Endothelial cell of umbilical vein (primary cell): ENCODE data around the gene TEP1.

ENCODE experiments used
- EZH2 ChIP-seq: IDR thresholded peaks from 2 replicates; pipeline ENCODE4 v1.6.1; 2012; ENCODE audit warnings: borderline replicate concordance, low read depth, mild to moderate bottlenecking, moderate library complexity, low read length, inconsistent platforms; ENCODE audit not compliant: severe bottlenecking
- TF ChIP-seq, protein P1 (sequence below), 2 donors: IDR thresholded peaks; 1 replicate in 1 of 2; 2 replicates in 1 of 2; pipeline ENCODE4 v1.5.1; 2011; ENCODE audit warnings: low read length in 2 of 2, mild to moderate bottlenecking in 2 of 2, moderate library complexity in 2 of 2, control low read depth in 1 of 2, inconsistent platforms in 1 of 2, low read depth in 1 of 2; ENCODE audit not compliant: insufficient read depth in 1 of 2; ENCODE audit errors: extremely low read depth in 1 of 2
- TF ChIP-seq, protein P2 (sequence below): IDR thresholded peaks from 2 replicates; pipeline ENCODE4 v1.6.1; 2011; ENCODE audit not compliant: insufficient read depth, insufficient read length

- TF ChIP-seq, protein P1, sequence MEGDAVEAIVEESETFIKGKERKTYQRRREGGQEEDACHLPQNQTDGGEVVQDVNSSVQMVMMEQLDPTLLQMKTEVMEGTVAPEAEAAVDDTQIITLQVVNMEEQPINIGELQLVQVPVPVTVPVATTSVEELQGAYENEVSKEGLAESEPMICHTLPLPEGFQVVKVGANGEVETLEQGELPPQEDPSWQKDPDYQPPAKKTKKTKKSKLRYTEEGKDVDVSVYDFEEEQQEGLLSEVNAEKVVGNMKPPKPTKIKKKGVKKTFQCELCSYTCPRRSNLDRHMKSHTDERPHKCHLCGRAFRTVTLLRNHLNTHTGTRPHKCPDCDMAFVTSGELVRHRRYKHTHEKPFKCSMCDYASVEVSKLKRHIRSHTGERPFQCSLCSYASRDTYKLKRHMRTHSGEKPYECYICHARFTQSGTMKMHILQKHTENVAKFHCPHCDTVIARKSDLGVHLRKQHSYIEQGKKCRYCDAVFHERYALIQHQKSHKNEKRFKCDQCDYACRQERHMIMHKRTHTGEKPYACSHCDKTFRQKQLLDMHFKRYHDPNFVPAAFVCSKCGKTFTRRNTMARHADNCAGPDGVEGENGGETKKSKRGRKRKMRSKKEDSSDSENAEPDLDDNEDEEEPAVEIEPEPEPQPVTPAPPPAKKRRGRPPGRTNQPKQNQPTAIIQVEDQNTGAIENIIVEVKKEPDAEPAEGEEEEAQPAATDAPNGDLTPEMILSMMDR (IDR thresholded peaks at IDR 0.05; ENCODE audit: extremely low read depth in 1 of 2, insufficient read depth in 1 of 2, low read depth in 1 of 2, low read length in 2 of 2), result no peak
- no peak for TF ChIP-seq EZH2
- TF ChIP-seq, protein P2, sequence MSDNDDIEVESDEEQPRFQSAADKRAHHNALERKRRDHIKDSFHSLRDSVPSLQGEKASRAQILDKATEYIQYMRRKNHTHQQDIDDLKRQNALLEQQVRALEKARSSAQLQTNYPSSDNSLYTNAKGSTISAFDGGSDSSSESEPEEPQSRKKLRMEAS, result no peak
These were observed 32.0 kb downstream of the TEP1 start for GRCh38 chr14:20381341-20381740.
